ENCODE results near the gene ABL1.

Gene ABL1

GRCh38 chr9:130897848-130898551 lies 62.9 kb downstream of the ABL1 start:
- Histone ChIP-seq H3K27me3 (ENCODE audit: low read length) (no peaks in the 10 kb centered on the region), H3K9me2 (replicated peaks; ENCODE audit: insufficient read depth, low read length) (no peaks in the 10 kb centered on the region), H2AFZ (ENCODE audit: low read depth, low read length, severe bottlenecking) (no peak overlapping the region), H3K36me3 (ENCODE audit: low read length) (no peaks in the 10 kb centered on the region), H3K27ac (ENCODE audit: low read depth, low read length) (no peak overlapping the region), H3F3A (ENCODE audit: insufficient read depth) (no peaks in the 10 kb centered on the region), H4K20me1 (ENCODE audit: low read depth, low read length) (no peaks in the 10 kb centered on the region), H3K4me3 (ENCODE audit: insufficient read depth, low read length, poor library complexity, severe bottlenecking) (no peak overlapping the region), H3K4me2 (ENCODE audit: low read depth, low read length, poor library complexity, severe bottlenecking) (no peak overlapping the region), H3K9me3 (ENCODE audit: insufficient read depth, low read length) (no peaks in the 10 kb centered on the region), H3K79me2 (ENCODE audit: insufficient read depth, low read length) (no peaks in the 10 kb centered on the region), H3K9ac (ENCODE audit: low read length) (no peak overlapping the region)
- TF ChIP-seq EZH2phosphoT487 (conservative IDR thresholded peaks at IDR 0.05; ENCODE audit: low read length) (no peak), CTCF (IDR thresholded peaks at IDR 0.05; ENCODE audit: insufficient read depth, low read length, poor library complexity, severe bottlenecking) (no peak)

GRCh38 chr9:130898552-130898852 lies 63.4 kb downstream of the ABL1 start:
- H4K20me1 ChIP-seq (ENCODE audit: low read depth, low read length), result no peaks in the 10 kb centered on the region
- H2AFZ ChIP-seq (ENCODE audit: low read depth, low read length, severe bottlenecking), result no peak overlapping the region
- TF ChIP-seq CTCF (IDR thresholded peaks at IDR 0.05; ENCODE audit: insufficient read depth, low read length, poor library complexity, severe bottlenecking), result no peak
- no peak for TF ChIP-seq EZH2phosphoT487 (conservative IDR thresholded peaks at IDR 0.05; ENCODE audit: low read length)
- H3K9me2 ChIP-seq (replicated peaks; ENCODE audit: insufficient read depth, low read length), result no peaks in the 10 kb centered on the region
- H3K79me2 ChIP-seq (ENCODE audit: insufficient read depth, low read length), result no peaks in the 10 kb centered on the region
- H3K27me3 ChIP-seq (ENCODE audit: low read length), result no peaks in the 10 kb centered on the region
- H3K27ac ChIP-seq (ENCODE audit: low read depth, low read length), result no peak overlapping the region
- no peaks in the 10 kb centered on the region for H3F3A ChIP-seq (ENCODE audit: insufficient read depth)
- H3K9me3 ChIP-seq (ENCODE audit: insufficient read depth, low read length), result no peaks in the 10 kb centered on the region
- no peak overlapping the region for H3K9ac ChIP-seq (ENCODE audit: low read length)
- H3K4me3 ChIP-seq (ENCODE audit: insufficient read depth, low read length, poor library complexity, severe bottlenecking), result no peak overlapping the region
- no peak overlapping the region for H3K4me2 ChIP-seq (ENCODE audit: low read depth, low read length, poor library complexity, severe bottlenecking)
- no peaks in the 10 kb centered on the region for H3K36me3 ChIP-seq (ENCODE audit: low read length)

- Histone ChIP-seq H3K4me3 (ENCODE audit: insufficient read depth, low read length, poor library complexity, severe bottlenecking) (no peak overlapping the region), H3K36me3 (ENCODE audit: low read length) (no peaks in the 10 kb centered on the region), H3F3A (ENCODE audit: insufficient read depth) (no peaks in the 10 kb centered on the region), H4K20me1 (ENCODE audit: low read depth, low read length) (no peaks in the 10 kb centered on the region), H3K9me3 (ENCODE audit: insufficient read depth, low read length) (no peaks in the 10 kb centered on the region), H2AFZ (ENCODE audit: low read depth, low read length, severe bottlenecking) (no peak overlapping the region), H3K27me3 (ENCODE audit: low read length) (no peaks in the 10 kb centered on the region), H3K79me2 (ENCODE audit: insufficient read depth, low read length) (no peaks in the 10 kb centered on the region), H3K9me2 (replicated peaks; ENCODE audit: insufficient read depth, low read length) (no peaks in the 10 kb centered on the region), H3K4me2 (ENCODE audit: low read depth, low read length, poor library complexity, severe bottlenecking) (no peak overlapping the region), H3K9ac (ENCODE audit: low read length) (no peak overlapping the region), H3K27ac (ENCODE audit: low read depth, low read length) (no peak overlapping the region)
- TF ChIP-seq EZH2phosphoT487 (conservative IDR thresholded peaks at IDR 0.05; ENCODE audit: low read length) (no peak), CTCF (IDR thresholded peaks at IDR 0.05; ENCODE audit: insufficient read depth, low read length, poor library complexity, severe bottlenecking) (no peak)
These were observed 64.1 kb downstream of the ABL1 start for GRCh38 chr9:130899051-130899748.

All from SU-DHL-6 (cell line).